Activated T-cell treated with anti-CD3 and anti-CD28 coated beads, Interleukin-2, amount 50 U/mL, for 4 hours (primary cell): Measurements from ENCODE around the gene ARSB. TPM values are rescaled to one million over a fixed set of nuclear protein-coding genes. Genes with fewer than 3 reads are reported as not detected.
A peak's percentile ranks its signal among the peaks of the same experiment; 100 is the strongest.

Experiments used
- ATAC-seq, 2 donors: fragments of 200-7000 bp; cut with Tn5 transposase; one replicate each; pipeline ENCODE4 v1.10.0; 2021
- DNase-seq: peaks from one replicate; pipeline ENCODE4 v3.0.0-alpha.2; 2020
- H3K27me3 Mint-ChIP-seq: one replicate; pipeline ENCODE4 v1.8.0; 2021; ENCODE audit warnings: low read depth, mixed read lengths
- H3K36me3 Mint-ChIP-seq: one replicate; pipeline ENCODE4 v1.8.0; 2022; ENCODE audit warnings: mixed read lengths; ENCODE audit not compliant: insufficient read depth
- H3K4me1 Mint-ChIP-seq: one replicate; pipeline ENCODE4 v1.8.0; 2021; ENCODE audit warnings: low read depth, mixed read lengths
- H3K4me3 Mint-ChIP-seq: one replicate; pipeline ENCODE4 v1.8.0; 2021; ENCODE audit warnings: mild to moderate bottlenecking, moderate library complexity, mixed read lengths
- H3K9me3 Mint-ChIP-seq: one replicate; pipeline ENCODE4 v1.8.0; 2021; ENCODE audit warnings: mixed read lengths
- total RNA-seq, 3 donors: library from RNA; stranded (reverse); gene quantifications; one replicate each; pipeline ENCODE4 v1.2.1, GENCODE V29; 2021

The ARSB gene
- total RNA-seq, 3 donors from 2014 or later = 9.4 to 12.7 (median 11.0) TPM

DNA sequence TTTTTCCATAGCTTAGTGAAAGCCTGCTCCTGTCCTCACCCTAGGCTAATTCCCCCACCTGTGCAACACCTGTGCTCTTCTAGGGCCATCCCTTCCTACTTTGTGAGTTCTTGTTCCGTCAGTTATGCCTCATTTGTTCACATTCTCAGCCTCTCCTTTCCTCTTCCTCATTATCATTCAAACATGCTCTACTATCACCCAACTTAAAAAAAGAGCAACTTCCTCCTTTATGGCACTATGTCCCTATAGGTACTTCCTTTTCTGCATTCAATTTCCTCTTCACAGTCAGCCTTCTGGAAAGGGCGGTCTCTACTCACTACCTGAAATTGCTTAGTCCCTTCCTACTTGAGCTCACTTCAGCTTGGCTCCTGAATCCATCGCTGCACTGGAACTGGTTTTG lies 224.7 kb downstream of the ARSB start:
- Mint-ChIP-seq H3K4me3 (no peak overlapping the region), H3K36me3 (no peaks in the 10 kb centered on the region), H3K4me1 (peaks cover 4% of the 10 kb centered on the region), H3K9me3 (no peaks in the 10 kb centered on the region), H3K27me3 (peaks cover 1% of the 10 kb centered on the region)
- DNase-seq (no peak), ATAC-seq (no peak)

DNA sequence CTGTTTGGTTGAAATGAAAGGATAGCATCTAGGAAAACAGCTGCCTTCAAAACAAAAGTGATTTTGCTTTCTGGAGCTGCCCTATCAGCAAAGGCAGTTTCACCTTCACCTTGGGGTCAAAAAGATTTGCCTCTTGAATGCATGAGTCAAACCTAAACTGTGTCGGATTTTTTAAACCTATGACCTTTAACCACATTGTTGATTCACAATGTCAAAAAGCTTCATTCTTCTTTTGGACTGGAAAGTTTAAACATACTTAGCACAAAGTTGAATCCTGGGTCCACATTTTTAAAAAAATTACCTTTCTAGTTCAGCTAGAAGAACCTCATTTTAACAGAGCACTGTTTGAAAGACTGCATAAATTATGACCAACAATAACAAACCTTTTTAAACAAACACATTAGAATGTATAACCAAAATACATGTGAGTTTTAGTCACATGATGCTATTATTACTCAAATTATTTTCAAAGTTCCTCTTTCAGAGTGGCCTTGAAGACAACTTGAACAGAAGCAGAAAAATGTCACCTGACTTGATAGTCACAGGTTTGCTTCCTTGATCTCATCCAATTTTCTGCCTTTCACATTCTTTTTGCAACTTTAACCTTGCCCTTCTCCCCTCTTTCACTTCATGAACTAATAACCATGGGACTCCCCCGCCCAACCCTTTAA lies 226.8 kb downstream of the ARSB start:
- H3K4me3 Mint-ChIP-seq = no peak overlapping the region

DNA sequence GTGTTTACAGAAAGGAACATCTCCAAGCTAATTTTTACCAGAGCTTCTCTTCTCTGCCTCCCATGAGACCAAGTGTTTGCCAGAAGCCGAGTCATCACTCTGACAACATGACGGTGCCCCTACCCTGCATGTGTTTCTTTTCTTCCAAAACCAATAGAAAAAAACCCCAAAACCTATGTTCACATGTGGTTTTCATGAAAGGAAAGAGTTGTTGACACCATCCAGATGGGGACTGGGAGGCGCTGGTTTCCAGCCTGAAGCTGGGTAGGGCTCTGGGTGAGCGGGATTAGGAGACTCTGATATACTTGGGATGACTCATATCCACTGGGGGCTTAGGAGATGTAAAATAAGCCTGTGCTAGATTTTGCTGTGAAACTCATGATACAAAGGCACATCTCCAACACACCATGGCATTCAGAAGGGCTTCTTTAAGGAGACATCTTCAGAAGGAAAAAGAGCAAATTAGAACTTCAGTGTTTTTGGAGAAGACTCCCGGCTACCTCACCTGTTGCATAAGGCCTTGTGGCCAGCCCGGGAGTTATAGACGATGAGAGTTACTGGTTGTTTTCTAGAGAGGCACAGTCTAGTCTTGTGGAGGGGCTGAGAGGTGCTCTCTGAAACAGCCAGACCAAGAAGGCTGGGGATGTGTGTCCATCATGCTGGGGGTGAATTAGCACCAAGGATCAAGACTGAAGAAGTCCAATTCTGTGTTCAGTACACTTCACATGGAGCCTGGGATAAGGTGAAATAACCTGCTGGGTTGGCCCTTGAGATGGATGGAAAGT lies 227.6 kb downstream of the ARSB start:
- Mint-ChIP-seq H3K36me3 (no peaks in the 10 kb centered on the region), H3K27me3 (peaks cover 4% of the 10 kb centered on the region), H3K4me3 (no peak overlapping the region), H3K4me1 (peaks cover 4% of the 10 kb centered on the region), H3K9me3 (no peaks in the 10 kb centered on the region)
- DNase-seq (no peak), ATAC-seq (peak; percentile 30 to 32)

More for the DNA sequence above, 226.8 kb downstream of the ARSB start:
- peaks cover 4% of the 10 kb centered on the region for H3K27me3 Mint-ChIP-seq
- H3K9me3 Mint-ChIP-seq = no peaks in the 10 kb centered on the region
- H3K4me1 Mint-ChIP-seq = peaks cover 4% of the 10 kb centered on the region
- H3K36me3 Mint-ChIP-seq = no peaks in the 10 kb centered on the region
- DNase-seq (no peak), ATAC-seq (no peak)

DNA sequence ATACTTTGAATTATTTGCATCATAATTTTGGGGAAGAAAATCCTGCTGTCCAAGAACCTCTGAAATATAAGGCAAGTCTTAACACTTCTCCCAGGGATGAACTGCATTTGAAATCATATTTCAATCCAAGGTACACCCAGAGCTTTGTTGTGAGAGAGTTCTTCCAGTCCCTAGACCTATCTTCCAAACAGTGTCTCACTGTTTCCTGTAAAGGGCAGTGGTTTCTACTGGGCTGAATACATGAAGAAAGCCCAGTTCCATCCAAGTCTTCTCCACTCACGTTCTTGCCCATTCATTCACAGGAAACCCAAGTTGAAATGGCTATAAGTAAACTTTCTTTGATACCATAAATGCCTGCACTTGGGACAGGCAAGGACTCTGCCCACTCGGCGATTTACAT lies 228.3 kb downstream of the ARSB start:
- H3K27me3 Mint-ChIP-seq = peaks cover 4% of the 10 kb centered on the region
- no peaks in the 10 kb centered on the region for H3K36me3 Mint-ChIP-seq
- DNase-seq = no peak
- H3K4me1 Mint-ChIP-seq = peaks cover 4% of the 10 kb centered on the region
- no peak for ATAC-seq
- no peak overlapping the region for H3K4me3 Mint-ChIP-seq
- no peaks in the 10 kb centered on the region for H3K9me3 Mint-ChIP-seq

GRCh38 chr5:78755822-78756429 lies 229.2 kb downstream of the ARSB start:
- Mint-ChIP-seq H3K4me3 (no peak overlapping the region), H3K4me1 (peaks cover 4% of the 10 kb centered on the region), H3K36me3 (no peaks in the 10 kb centered on the region), H3K27me3 (peaks cover 4% of the 10 kb centered on the region), H3K9me3 (no peaks in the 10 kb centered on the region)
- DNase-seq (no peak), ATAC-seq (no peak)

GRCh38 chr5:78754655-78755054 lies 230.5 kb downstream of the ARSB start:
- Mint-ChIP-seq H3K4me3 (no peak overlapping the region), H3K36me3 (no peaks in the 10 kb centered on the region), H3K27me3 (peaks cover 4% of the 10 kb centered on the region), H3K9me3 (no peaks in the 10 kb centered on the region), H3K4me1 (peaks cover 4% of the 10 kb centered on the region)
- DNase-seq (no peak), ATAC-seq (no peak)

GRCh38 chr5:78753093-78753531 lies 232.0 kb downstream of the ARSB start:
- no peaks in the 10 kb centered on the region for H3K9me3 Mint-ChIP-seq
- H3K27me3 Mint-ChIP-seq = peaks cover 4% of the 10 kb centered on the region
- DNase-seq = no peak
- H3K36me3 Mint-ChIP-seq = no peaks in the 10 kb centered on the region
- no peak overlapping the region for H3K4me3 Mint-ChIP-seq
- H3K4me1 Mint-ChIP-seq = peaks cover 2% of the 10 kb centered on the region
- no peak for ATAC-seq

- no peaks in the 10 kb centered on the region for H3K4me1 Mint-ChIP-seq
- H3K4me3 Mint-ChIP-seq = no peak overlapping the region
- ATAC-seq (no peak), DNase-seq (no peak)
- peaks cover 4% of the 10 kb centered on the region for H3K27me3 Mint-ChIP-seq
- no peaks in the 10 kb centered on the region for H3K9me3 Mint-ChIP-seq
- H3K36me3 Mint-ChIP-seq = no peaks in the 10 kb centered on the region
Measured at GRCh38 chr5:78751872-78752271, 233.2 kb downstream of the ARSB start.

GRCh38 chr5:78750281-78750680 lies 234.8 kb downstream of the ARSB start:
- Mint-ChIP-seq H3K27me3 (peaks cover 5% of the 10 kb centered on the region), H3K4me1 (no peaks in the 10 kb centered on the region), H3K36me3 (no peaks in the 10 kb centered on the region), H3K4me3 (no peak overlapping the region), H3K9me3 (no peaks in the 10 kb centered on the region)
- no peak for DNase-seq
- ATAC-seq = no peak

DNA sequence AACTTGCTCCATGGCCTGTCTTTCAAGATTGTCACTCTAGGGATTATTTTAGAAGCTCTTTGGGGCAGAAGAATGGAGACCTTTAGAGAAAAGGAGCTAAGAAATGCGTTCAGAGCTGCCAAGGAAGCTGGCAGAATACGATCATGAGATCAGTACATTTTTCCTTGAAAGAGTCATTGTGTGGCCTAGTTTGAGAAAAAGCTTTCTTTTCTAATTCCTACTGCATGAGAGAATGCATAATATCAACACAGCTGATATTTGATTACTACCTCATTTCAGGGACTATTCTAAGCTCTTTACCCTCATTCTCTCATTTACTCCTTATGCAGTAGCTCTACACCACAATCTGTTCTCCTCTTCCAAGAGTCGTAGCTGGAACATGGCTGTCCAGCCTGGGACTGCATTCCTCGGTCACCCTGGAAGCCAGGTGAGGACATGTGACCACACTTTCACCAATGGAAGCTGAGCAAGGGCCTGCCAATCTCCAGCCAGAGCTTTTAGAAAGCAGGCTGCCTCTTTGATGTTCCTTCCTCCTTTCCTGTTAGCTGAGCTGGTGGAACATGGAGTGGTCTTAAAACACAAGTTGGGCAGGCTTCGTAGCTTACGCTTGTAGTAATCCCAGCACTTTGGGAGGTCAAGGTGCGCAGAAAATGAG lies 237.3 kb downstream of the ARSB start:
- DNase-seq = no peak
- ATAC-seq = no peak
- Mint-ChIP-seq H3K4me3 (no peak overlapping the region), H3K9me3 (no peaks in the 10 kb centered on the region), H3K27me3 (peaks cover 4% of the 10 kb centered on the region), H3K4me1 (no peaks in the 10 kb centered on the region), H3K36me3 (no peaks in the 10 kb centered on the region)

DNA sequence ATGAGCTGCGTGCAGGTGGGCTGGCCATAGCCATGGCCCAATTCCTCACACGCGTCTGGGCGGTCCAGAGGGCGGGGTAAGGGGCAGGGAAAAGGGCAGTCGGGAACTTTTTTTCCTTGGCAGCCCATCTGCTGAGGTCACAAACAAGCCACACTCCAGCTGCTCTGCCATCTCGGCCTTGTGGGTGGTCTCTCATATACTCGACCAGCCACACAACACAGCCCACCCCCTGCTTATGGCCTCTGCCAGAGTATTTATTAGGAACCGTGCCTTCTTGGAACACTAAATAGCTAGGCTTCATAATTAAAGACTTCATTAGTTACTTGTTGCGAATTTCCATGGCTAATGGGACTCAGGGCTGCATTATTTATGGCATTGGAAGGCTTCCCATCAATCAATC lies 238.1 kb downstream of the ARSB start:
- ATAC-seq (no peak), DNase-seq (no peak)
- peaks cover 4% of the 10 kb centered on the region for H3K27me3 Mint-ChIP-seq
- H3K36me3 Mint-ChIP-seq = no peaks in the 10 kb centered on the region
- no peaks in the 10 kb centered on the region for H3K4me1 Mint-ChIP-seq
- H3K4me3 Mint-ChIP-seq = no peak overlapping the region
- no peaks in the 10 kb centered on the region for H3K9me3 Mint-ChIP-seq

DNA sequence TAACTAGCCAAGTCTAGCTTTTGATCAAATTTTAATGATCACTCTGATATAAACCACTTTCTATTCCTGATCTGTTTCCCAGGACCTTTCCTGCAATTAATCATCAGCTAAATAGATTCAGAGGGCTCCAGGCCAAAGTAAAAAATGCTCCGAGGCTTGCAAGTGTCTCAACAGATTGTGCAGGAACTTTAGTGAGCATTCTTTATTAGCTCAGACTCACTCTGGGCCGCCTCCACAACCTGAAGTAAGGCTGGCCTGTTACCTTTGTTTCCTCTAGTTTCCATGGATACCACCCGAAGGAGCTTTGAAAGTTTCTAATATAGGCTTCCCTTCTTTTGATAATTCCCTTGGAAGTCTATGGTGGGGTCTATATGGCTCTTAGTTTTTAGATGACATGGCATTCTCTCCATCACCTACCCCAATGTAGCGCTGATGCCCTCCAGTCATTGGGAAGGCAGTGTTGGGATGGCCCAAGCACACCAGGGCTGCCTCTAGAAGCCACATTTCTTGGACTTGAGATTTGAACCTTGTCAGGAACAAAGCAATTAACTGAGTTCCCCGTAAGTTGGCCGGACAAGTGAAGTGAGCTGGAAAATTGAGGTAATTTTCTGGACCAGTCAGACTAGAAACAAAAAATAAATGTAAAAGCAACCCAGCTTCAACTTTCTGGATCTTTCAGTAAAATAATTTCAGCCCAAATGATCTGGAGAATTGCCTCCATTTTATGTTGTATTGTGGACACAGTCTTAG lies 238.9 kb downstream of the ARSB start:
- Mint-ChIP-seq H3K9me3 (no peaks in the 10 kb centered on the region), H3K4me3 (no peak overlapping the region), H3K4me1 (no peaks in the 10 kb centered on the region), H3K36me3 (no peaks in the 10 kb centered on the region), H3K27me3 (peaks cover 4% of the 10 kb centered on the region)
- DNase-seq (no peak), ATAC-seq (no peak)

GRCh38 chr5:78744951-78745534 lies 240.1 kb downstream of the ARSB start:
- no peak for DNase-seq
- no peak for ATAC-seq
- Mint-ChIP-seq H3K4me3 (no peak overlapping the region), H3K4me1 (no peaks in the 10 kb centered on the region), H3K9me3 (no peaks in the 10 kb centered on the region), H3K36me3 (no peaks in the 10 kb centered on the region), H3K27me3 (peaks cover 4% of the 10 kb centered on the region)
